ENCODE results near the gene H2AZ2.

H2AZ2 gene

GRCh38 chr7:44881610-44882009 lies 33.7 kb upstream of the H2AZ2 start:
- H4K20me1 ChIP-seq (ENCODE audit: insufficient read depth, low read length): 0 out of 2 replicates have a peak, but pooled peaks cover 4% of the 10 kb centered on the region
- peak overlapping the region; percentile 88; the same call in 1 of the 2 replicates for H3K4me2 ChIP-seq (ENCODE audit: low read depth, low read length)
- peaks cover 20% of the 10 kb centered on the region for H3F3A ChIP-seq (ENCODE audit: insufficient read depth, low read length)
- TF ChIP-seq CTCF (IDR thresholded peaks at IDR 0.05; ENCODE audit: low read length): no peak
- TF ChIP-seq EZH2 (optimal IDR thresholded peaks at IDR 0.05; ENCODE audit: low read depth, low read length): no peak
- no peak for TF ChIP-seq EZH2phosphoT487 (IDR thresholded peaks at IDR 0.05; ENCODE audit: low read length)
- H3K4me3 ChIP-seq (ENCODE audit: low read length): no peak overlapping the region
- H3K27me3 ChIP-seq (replicated peaks; ENCODE audit: insufficient read depth, low read length): no peaks in the 10 kb centered on the region
- H3K9ac ChIP-seq (ENCODE audit: low read length): no peak overlapping the region
- H3K9me2 ChIP-seq (replicated peaks; ENCODE audit: insufficient read depth, low read length): no peaks in the 10 kb centered on the region
- H3K79me2 ChIP-seq (ENCODE audit: low read length): peaks cover 57% of the 10 kb centered on the region
- 0 out of 2 replicates have a peak, but pooled peaks cover 9% of the 10 kb centered on the region for H3K36me3 ChIP-seq (replicated peaks; ENCODE audit: insufficient read depth, low read length)
- peaks cover 38% of the 10 kb centered on the region for H3K4me1 ChIP-seq (ENCODE audit: low read length)
- H2AFZ ChIP-seq (ENCODE audit: low read length): no peak overlapping the region
- H3K27ac ChIP-seq (ENCODE audit: low read length): no peak overlapping the region
- no peaks in the 10 kb centered on the region for H3K9me3 ChIP-seq (replicated peaks; ENCODE audit: insufficient read depth, low read length)
- DNase-seq: no peak

- H3K27me3 ChIP-seq (replicated peaks; ENCODE audit: insufficient read depth, low read length): no peaks in the 10 kb centered on the region
- peaks cover 38% of the 10 kb centered on the region for H3K4me1 ChIP-seq (ENCODE audit: low read length)
- H3K9ac ChIP-seq (ENCODE audit: low read length): no peak overlapping the region
- TF ChIP-seq EZH2 (optimal IDR thresholded peaks at IDR 0.05; ENCODE audit: low read depth, low read length): no peak
- TF ChIP-seq CTCF (IDR thresholded peaks at IDR 0.05; ENCODE audit: low read length): no peak
- no peak for TF ChIP-seq EZH2phosphoT487 (IDR thresholded peaks at IDR 0.05; ENCODE audit: low read length)
- H3K4me2 ChIP-seq (ENCODE audit: low read depth, low read length): peak overlapping the region; percentile 88; the same call in 1 of the 2 replicates
- no peak for DNase-seq
- H2AFZ ChIP-seq (ENCODE audit: low read length): no peak overlapping the region
- H3K4me3 ChIP-seq (ENCODE audit: low read length): no peak overlapping the region
- H4K20me1 ChIP-seq (ENCODE audit: insufficient read depth, low read length): 0 out of 2 replicates have a peak, but pooled peaks cover 4% of the 10 kb centered on the region
- H3K9me3 ChIP-seq (replicated peaks; ENCODE audit: insufficient read depth, low read length): no peaks in the 10 kb centered on the region
- H3K79me2 ChIP-seq (ENCODE audit: low read length): peaks cover 57% of the 10 kb centered on the region
- peaks cover 17% of the 10 kb centered on the region for H3F3A ChIP-seq (ENCODE audit: insufficient read depth, low read length)
- H3K9me2 ChIP-seq (replicated peaks; ENCODE audit: insufficient read depth, low read length): no peaks in the 10 kb centered on the region
- 0 out of 2 replicates have a peak, but pooled peaks cover 9% of the 10 kb centered on the region for H3K36me3 ChIP-seq (replicated peaks; ENCODE audit: insufficient read depth, low read length)
- H3K27ac ChIP-seq (ENCODE audit: low read length): no peak overlapping the region
These were observed 33.2 kb upstream of the H2AZ2 start for GRCh38 chr7:44881066-44881600.

DNA sequence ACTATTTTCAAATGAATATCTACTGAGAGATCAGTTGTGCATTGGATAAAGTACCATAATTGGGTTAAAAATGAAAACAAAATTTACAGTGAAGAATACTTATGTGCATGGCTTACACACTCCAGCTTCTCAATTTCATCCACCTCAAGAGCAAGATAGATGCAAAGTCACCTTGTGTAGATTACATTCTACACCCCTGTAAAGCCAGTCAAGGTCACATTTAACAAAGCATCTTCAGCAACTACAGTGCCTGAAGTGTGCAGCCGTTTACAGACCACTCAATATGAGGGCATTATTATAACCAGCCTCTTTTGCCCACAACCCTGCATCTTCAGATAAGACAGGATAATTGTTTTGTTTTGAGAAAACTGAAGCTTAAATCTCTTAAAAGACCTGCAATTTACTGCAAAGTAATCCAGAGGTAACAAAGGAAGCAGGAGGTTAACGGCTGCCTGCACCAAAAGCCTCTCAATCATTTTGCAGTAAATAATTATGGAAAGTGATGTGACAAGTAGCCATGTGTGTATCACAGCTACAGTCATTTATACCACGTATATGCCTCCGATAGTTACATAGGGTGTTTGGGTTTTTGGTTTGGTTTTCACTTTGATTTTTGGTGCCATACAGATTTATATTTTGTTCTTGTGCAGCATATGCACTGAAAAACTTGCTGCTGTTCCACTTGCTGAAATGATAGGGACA lies 32.6 kb upstream of the H2AZ2 start:
- peaks cover 57% of the 10 kb centered on the region for H3K79me2 ChIP-seq (ENCODE audit: low read length)
- H3F3A ChIP-seq (ENCODE audit: insufficient read depth, low read length): peaks cover 11% of the 10 kb centered on the region; the same call in 1 of the 2 replicates
- 0 out of 2 replicates have a peak, but pooled peaks cover 9% of the 10 kb centered on the region for H3K36me3 ChIP-seq (replicated peaks; ENCODE audit: insufficient read depth, low read length)
- TF ChIP-seq CTCF (IDR thresholded peaks at IDR 0.05; ENCODE audit: low read length): no peak
- TF ChIP-seq EZH2phosphoT487 (IDR thresholded peaks at IDR 0.05; ENCODE audit: low read length): no peak
- no peak for TF ChIP-seq EZH2 (optimal IDR thresholded peaks at IDR 0.05; ENCODE audit: low read depth, low read length)
- no peak overlapping the region for H3K4me3 ChIP-seq (ENCODE audit: low read length)
- no peak overlapping the region for H2AFZ ChIP-seq (ENCODE audit: low read length)
- no peaks in the 10 kb centered on the region for H3K9me3 ChIP-seq (replicated peaks; ENCODE audit: insufficient read depth, low read length)
- H3K27me3 ChIP-seq (replicated peaks; ENCODE audit: insufficient read depth, low read length): no peaks in the 10 kb centered on the region
- H3K9me2 ChIP-seq (replicated peaks; ENCODE audit: insufficient read depth, low read length): no peaks in the 10 kb centered on the region
- peak overlapping the region; percentile 88; the same call in 1 of the 2 replicates for H3K4me2 ChIP-seq (ENCODE audit: low read depth, low read length)
- H4K20me1 ChIP-seq (ENCODE audit: insufficient read depth, low read length): 0 out of 2 replicates have a peak, but pooled peaks cover 4% of the 10 kb centered on the region
- no peak overlapping the region for H3K9ac ChIP-seq (ENCODE audit: low read length)
- no peak overlapping the region for H3K27ac ChIP-seq (ENCODE audit: low read length)
- no peak for DNase-seq
- peaks cover 38% of the 10 kb centered on the region for H3K4me1 ChIP-seq (ENCODE audit: low read length)
